T-helper 22 cell (primary cell): Measurements from ENCODE around the gene ABLIM3.

ENCODE experiments used
- DNase-seq: peaks from one replicate; pipeline ENCODE4 v3.0.0-alpha.2; 2020; ENCODE audit warnings: low read depth

ABLIM3 gene

GRCh38 chr5:149282027-149282965 lies 141.0 kb downstream of the ABLIM3 start:
- DNase-seq = no peak

GRCh38 chr5:149282966-149283332 lies 141.7 kb downstream of the ABLIM3 start:
- no peak for DNase-seq

GRCh38 chr5:149283626-149284480 lies 142.6 kb downstream of the ABLIM3 start:
- no peak for DNase-seq

- DNase-seq = no peak
Observed at GRCh38 chr5:149284501-149284900, 143.2 kb downstream of the ABLIM3 start.

GRCh38 chr5:149285153-149285552 lies 143.9 kb downstream of the ABLIM3 start:
- DNase-seq = no peak

- no peak for DNase-seq
Observed at GRCh38 chr5:149288436-149288835, 147.1 kb downstream of the ABLIM3 start.

GRCh38 chr5:149289301-149289700 lies 148.0 kb downstream of the ABLIM3 start:
- no peak for DNase-seq

- DNase-seq = no peak
Observed at GRCh38 chr5:149294872-149295829, 153.9 kb downstream of the ABLIM3 start.

- no peak for DNase-seq
Observed at GRCh38 chr5:149297340-149298025, 156.2 kb downstream of the ABLIM3 start.

GRCh38 chr5:149298163-149298562 lies 156.9 kb downstream of the ABLIM3 start:
- DNase-seq = no peak

- no peak for DNase-seq
Observed at GRCh38 chr5:149298842-149299404, 157.6 kb downstream of the ABLIM3 start.

GRCh38 chr5:149299451-149300054 lies 158.3 kb downstream of the ABLIM3 start:
- DNase-seq = no peak

- no peak for DNase-seq
Observed at GRCh38 chr5:149300441-149300840, 159.1 kb downstream of the ABLIM3 start.

- no peak for DNase-seq
Observed at GRCh38 chr5:149301049-149301743, 159.9 kb downstream of the ABLIM3 start.

- DNase-seq = no peak
Observed at GRCh38 chr5:149301744-149302380, 160.6 kb downstream of the ABLIM3 start.

GRCh38 chr5:149302641-149303040 lies 161.3 kb downstream of the ABLIM3 start:
- DNase-seq = no peak

- no peak for DNase-seq
Observed at GRCh38 chr5:149303210-149303609, 161.9 kb downstream of the ABLIM3 start.

GRCh38 chr5:149304195-149305078 lies 163.1 kb downstream of the ABLIM3 start:
- no peak for DNase-seq
